GM12891 (cell line): ENCODE data around the gene DNM1L.

Experiments used
- POLR2A ChIP-seq: IDR thresholded peaks from 2 replicates; pipeline ENCODE4 v1.6.1; 2011; ENCODE audit warnings: low read depth, low read length, control low read depth
- POLR2AphosphoS5 ChIP-seq: IDR thresholded peaks from 2 replicates; pipeline ENCODE4 v1.6.1; 2011; ENCODE audit warnings: low read depth, low read length, control low read depth

GRCh38 chr12:32753605-32754004, 74.5 kb downstream of the DNM1L start:
- TF ChIP-seq POLR2A, result no peak
- no peak for TF ChIP-seq POLR2AphosphoS5
